ENCODE data around the gene NOCT. TPM values are rescaled to one million over a fixed set of nuclear protein-coding genes. Genes with fewer than 3 reads are reported as not detected.
A peak's percentile ranks its signal among the peaks of the same experiment; 100 is the strongest.

NOCT gene, protein sequence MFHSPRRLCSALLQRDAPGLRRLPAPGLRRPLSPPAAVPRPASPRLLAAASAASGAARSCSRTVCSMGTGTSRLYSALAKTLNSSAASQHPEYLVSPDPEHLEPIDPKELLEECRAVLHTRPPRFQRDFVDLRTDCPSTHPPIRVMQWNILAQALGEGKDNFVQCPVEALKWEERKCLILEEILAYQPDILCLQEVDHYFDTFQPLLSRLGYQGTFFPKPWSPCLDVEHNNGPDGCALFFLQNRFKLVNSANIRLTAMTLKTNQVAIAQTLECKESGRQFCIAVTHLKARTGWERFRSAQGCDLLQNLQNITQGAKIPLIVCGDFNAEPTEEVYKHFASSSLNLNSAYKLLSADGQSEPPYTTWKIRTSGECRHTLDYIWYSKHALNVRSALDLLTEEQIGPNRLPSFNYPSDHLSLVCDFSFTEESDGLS
- total RNA-seq, result 20.1 and 20.7 TPM in 2 replicates
- 7.6 and 7.9 TPM in 2 replicates for polyA plus RNA-seq
- 8.7 and 10.3 TPM in 2 replicates for polyA plus RNA-seq (2011; cell fraction: cytosol; rRNA removed)
- 19.3 and 21.0 TPM in 2 replicates for polyA plus RNA-seq (2011; cell fraction: nucleus; rRNA removed)
- 19.4 and 20.4 TPM in 2 replicates for polyA plus RNA-seq (2012)
- 30.2 and 31.6 TPM in 2 replicates for polyA minus RNA-seq
- 12.6 TPM for polyA minus RNA-seq (2011; cell fraction: cytosol; rRNA and poly(A)+ RNA removed)
- 37.7 and 43.2 TPM in 2 replicates for polyA minus RNA-seq (2011; cell fraction: nucleus; rRNA and poly(A)+ RNA removed)
- Bru-seq, nascent RNA, result percentile 88 among the genes with signal in this experiment
- BruChase-seq, experiment 1, labeled RNA remaining after a 6-hour chase, result percentile 76 among the genes with signal in this experiment
- percentile 70 among the genes with signal in this experiment for BruChase-seq, experiment 2, labeled RNA remaining after a 2-hour chase
- long read RNA-seq, partial matches to known transcripts, result 0 of 5 reads
- long read RNA-seq, other reads (novel, unspliced or antisense), result 1 of 5 reads

GRCh38 chr4:139015269-139015947 lies at the start of gene NOCT:
Gene NOCT, plus strand, starts transcription at chr4:139015781. Its CDS starts 201 bp downstream, at chr4:139015982.
- Histone ChIP-seq H2AFZ (ENCODE audit: low read depth, low read length) (peak within 1 kb of the TSS; percentile 17), H3K36me3 (ENCODE audit: control insufficient read depth in 2 of 2, extremely low read depth in 1 of 2, insufficient read depth in 2 of 2, low read length in 2 of 2) (no peaks in the 10 kb centered on the region), H3K9me3 (replicated peaks; ENCODE audit: control insufficient read depth, insufficient read depth, low read length) (no peaks in the 10 kb centered on the region), H4K20me1 (replicated peaks; ENCODE audit: control insufficient read depth, extremely low read depth, insufficient read depth, low read length) (peaks cover 4% of the 10 kb centered on the region), H3K27ac (ENCODE audit: insufficient read depth, low read depth, low read length) (peak within 1 kb of the TSS; percentile 100), H3K9me1 (replicated peaks; ENCODE audit: control insufficient read depth, extremely low read depth, insufficient read depth, low read length) (no peaks in the 10 kb centered on the region), H3K4me1 (ENCODE audit: control insufficient read depth, extremely low read depth, insufficient read depth, low read length) (peaks cover 35% of the 10 kb centered on the region), H3K27me3 (ENCODE audit: control insufficient read depth in 2 of 2, insufficient read depth in 2 of 2, low read length in 2 of 2) (no peaks in the 10 kb centered on the region), H3K79me2 (ENCODE audit: control insufficient read depth, insufficient read depth, low read length) (peaks cover 47% of the 10 kb centered on the region), H3K9ac (replicated peaks; ENCODE audit: extremely low read depth, insufficient read depth, low read length) (peak within 1 kb of the TSS; percentile 98), H3K4me2 (ENCODE audit: insufficient read depth, low read length) (peak within 1 kb of the TSS; percentile 97), H3K4me3 (replicated peaks in 1 of 3; ENCODE audit: insufficient read depth in 1 of 3, low read depth in 1 of 3, low read length in 3 of 3) (peak within 1 kb of the TSS; percentile 90 to 100 (median 99))
- ChIA-PET CTCF (interaction anchor here (1.2 to 10.0 kb wide), 3 partner anchors 14 to 77 kb away, joined by 3 to 124 read pairs (median 7); no protein-coding TSS in a partner anchor), POLR2A (interaction anchor here (0.6 to 1.5 kb wide), 3 partner anchors 12 to 793 kb away, joined by 3 to 5 read pairs (median 3); no protein-coding TSS in a partner anchor)
- intact Hi-C loops (cut with micrococcal nuclease), result loop anchor here (1.0 to 10.0 kb wide), 7 partner anchors 68 to 1079 kb away; partner anchors contain the start of gene ELF2
- peak; percentile 82 for FAIRE-seq
- no peak for TF ChIP-seq FOS (IDR thresholded peaks at IDR 0.05; ENCODE audit: borderline replicate concordance, insufficient read depth, low read length)
- peak; percentile 86 for TF ChIP-seq MYC (IDR thresholded peaks at IDR 0.05; ENCODE audit: low read depth, low read length)
- TF ChIP-seq, protein P1, sequence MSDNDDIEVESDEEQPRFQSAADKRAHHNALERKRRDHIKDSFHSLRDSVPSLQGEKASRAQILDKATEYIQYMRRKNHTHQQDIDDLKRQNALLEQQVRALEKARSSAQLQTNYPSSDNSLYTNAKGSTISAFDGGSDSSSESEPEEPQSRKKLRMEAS (IDR thresholded peaks at IDR 0.05; ENCODE audit: insufficient read depth, insufficient read length), result peak; percentile 91
- peak; percentile 90 for TF ChIP-seq POLR2A (IDR thresholded peaks at IDR 0.05; ENCODE audit: low read depth, low read length)
- TF ChIP-seq CTCF (IDR thresholded peaks at IDR 0.05; ENCODE audit: extremely low read depth in 1 of 2, insufficient read depth in 1 of 2, low read depth in 1 of 2, low read length in 2 of 2), result peak in 1 of 2 donors; percentile 29
- peak; percentile 92 for TF ChIP-seq POLR2AphosphoS5 (IDR thresholded peaks at IDR 0.05; ENCODE audit: insufficient read depth, low read depth, low read length)
- TF ChIP-seq GATA2 (IDR thresholded peaks at IDR 0.05; ENCODE audit: insufficient read depth, insufficient read length, low read depth, low read length), result no peak
- TF ChIP-seq JUN (IDR thresholded peaks at IDR 0.05; ENCODE audit: borderline replicate concordance, insufficient read depth, insufficient read length, low read depth), result no peak
- no peak for TF ChIP-seq EZH2 (IDR thresholded peaks at IDR 0.05; ENCODE audit: borderline replicate concordance, low read depth, low read length, severe bottlenecking)
- dilution Hi-C loops (cut with MboI; ENCODE audit: extremely low pct_ligation_motif_present, low sequenced_read_pairs), result no loop called here
- peak; percentile 88 for DNase-seq (ENCODE audit: low read depth, low spot score)
- no TSS peak for BruUV-seq (replicated peaks)

Measured in endothelial cell of umbilical vein (primary cell).